GM23338 (cell line): ENCODE results near the gene FRMPD1. TPM values are rescaled to one million over a fixed set of nuclear protein-coding genes. Genes with fewer than 3 reads are reported as not detected.

Source experiments
- ATAC-seq: fragments of 200-7000 bp; cut with Tn5 transposase; 3 replicates; pipeline ENCODE4 v1.9.1; 2020
- DNase-seq: peaks from one replicate; pipeline ENCODE4 v3.0.0-alpha.2; 2015; ENCODE audit warnings: low spot score
- H2AFZ ChIP-seq: fragments of 200-600 bp; sonication (generic); 2 replicates; pipeline ENCODE4 v1.8.0; 2016; ENCODE audit warnings: antibody characterized with exemption, mild to moderate bottlenecking, moderate library complexity
- H3F3A ChIP-seq: fragments of 200-600 bp; sonication (generic); replicated peaks from 2 replicates; pipeline ENCODE4 v1.8.0; 2017; ENCODE audit warnings: antibody characterized with exemption, mixed run types, low read depth
- H3K27ac ChIP-seq: fragments of 200-600 bp; sonication (generic); 2 replicates; pipeline ENCODE4 v1.6.1; 2016; ENCODE audit warnings: low read depth
- H3K27me3 ChIP-seq: fragments of 200-600 bp; sonication (generic); 2 replicates; pipeline ENCODE4 v1.8.0; 2016; ENCODE audit warnings: mild to moderate bottlenecking, mixed run types, moderate library complexity; ENCODE audit not compliant: insufficient read depth
- H3K36me3 ChIP-seq: fragments of 200-600 bp; sonication (generic); 2 replicates; pipeline ENCODE4 v1.8.0; 2016; ENCODE audit warnings: mild to moderate bottlenecking; ENCODE audit not compliant: insufficient read depth
- H3K4me1 ChIP-seq: fragments of 200-600 bp; sonication (generic); 2 replicates; pipeline ENCODE4 v1.8.0; 2016; ENCODE audit warnings: mild to moderate bottlenecking, moderate library complexity; ENCODE audit not compliant: insufficient read depth
- H3K4me2 ChIP-seq: fragments of 200-600 bp; sonication (generic); 2 replicates; pipeline ENCODE4 v1.7.1; 2017; ENCODE audit warnings: mixed run types
- H3K4me3 ChIP-seq: fragments of 200-600 bp; sonication (generic); 2 replicates; pipeline ENCODE4 v1.6.1; 2016; ENCODE audit warnings: mixed run types
- H3K79me2 ChIP-seq: fragments of 200-600 bp; sonication (generic); replicated peaks from 2 replicates; pipeline ENCODE4 v1.8.0; 2017; ENCODE audit warnings: mild to moderate bottlenecking; ENCODE audit not compliant: insufficient read depth
- H3K9me2 ChIP-seq: fragments of 200-600 bp; sonication (generic); 2 replicates; pipeline ENCODE4 v1.8.0; 2017; ENCODE audit not compliant: insufficient read depth
- H4K20me1 ChIP-seq: fragments of 200-600 bp; sonication (generic); replicated peaks from 2 replicates; pipeline ENCODE4 v1.8.0; 2017; ENCODE audit warnings: mild to moderate bottlenecking; ENCODE audit not compliant: insufficient read depth
- H3K27ac Mint-ChIP-seq: 2 replicates; pipeline ENCODE4 v1.8.0; 2020; ENCODE audit warnings: inconsistent platforms, mild to moderate bottlenecking, moderate library complexity, mixed read lengths
- H3K27me3 Mint-ChIP-seq: 3 replicates; pipeline ENCODE4 v1.8.0; 2022; ENCODE audit warnings: low read depth, mild to moderate bottlenecking, moderate library complexity, mixed read lengths, inconsistent platforms; ENCODE audit not compliant: insufficient read depth, poor library complexity
- H3K36me3 Mint-ChIP-seq: 3 replicates; pipeline ENCODE4 v1.8.0; 2021; ENCODE audit warnings: low read depth, mild to moderate bottlenecking, inconsistent platforms, moderate library complexity, mixed read lengths
- H3K4me1 Mint-ChIP-seq: 3 replicates; pipeline ENCODE4 v1.8.0; 2020; ENCODE audit warnings: mild to moderate bottlenecking, inconsistent platforms, mixed read lengths
- H3K4me3 Mint-ChIP-seq: 3 replicates; pipeline ENCODE4 v1.8.0; 2021; ENCODE audit warnings: moderate library complexity, mild to moderate bottlenecking, inconsistent platforms, mixed read lengths
- H3K9me3 Mint-ChIP-seq: 3 replicates; pipeline ENCODE4 v1.8.0; 2020; ENCODE audit warnings: moderate library complexity, mild to moderate bottlenecking, inconsistent platforms, mixed read lengths
- CREB1 ChIP-seq: fragments of 250-450 bp; sonication (Bioruptor Pico); IDR thresholded peaks from 2 replicates; pipeline ENCODE4 v1.5.0; 2020; ENCODE audit warnings: low read depth, mild to moderate bottlenecking, moderate library complexity
- CTCF ChIP-seq, 2 experiments: fragments of 200-600 bp in 1 of 2; sonication (generic) in 1 of 2; conservative IDR thresholded peaks; 2 replicates each; pipeline versions ENCODE4 v1.5.1 to v1.6.1; 2016 to 2017; ENCODE audit warnings: antibody characterized with exemption in 2 of 2, low read depth in 2 of 2, mild to moderate bottlenecking in 2 of 2, moderate library complexity in 1 of 2
- ETS1 ChIP-seq: IDR thresholded peaks from 2 replicates; pipeline ENCODE4 v1.6.1; 2016; ENCODE audit warnings: antibody characterized with exemption
- EZH2 ChIP-seq: fragments of 200-600 bp; sonication (generic); IDR thresholded peaks from one replicate; pipeline ENCODE4 v1.8.0; 2017; ENCODE audit warnings: antibody characterized with exemption, mild to moderate bottlenecking, low read depth; ENCODE audit not compliant: unreplicated experiment
- EZH2phosphoT487 ChIP-seq: fragments of 200-600 bp; sonication (generic); IDR thresholded peaks from one replicate; pipeline ENCODE4 v1.8.1; 2018; ENCODE audit warnings: antibody characterized with exemption; ENCODE audit not compliant: unreplicated experiment
- JUNB ChIP-seq: IDR thresholded peaks from one replicate; pipeline ENCODE4 v1.6.1; 2016; ENCODE audit warnings: antibody characterized with exemption; ENCODE audit not compliant: unreplicated experiment
- NANOG ChIP-seq: IDR thresholded peaks from 2 replicates; pipeline ENCODE4 v1.6.1; 2016; ENCODE audit warnings: antibody characterized with exemption, borderline replicate concordance
- POLR2AphosphoS5 ChIP-seq: IDR thresholded peaks from 2 replicates; pipeline ENCODE4 v1.6.1; 2016; ENCODE audit warnings: antibody characterized with exemption, low read depth
- REST ChIP-seq: IDR thresholded peaks from one replicate; pipeline ENCODE4 v1.6.1; 2018; ENCODE audit warnings: antibody characterized with exemption; ENCODE audit not compliant: unreplicated experiment
- STAT1 ChIP-seq: IDR thresholded peaks from one replicate; pipeline ENCODE4 v1.6.1; 2016; ENCODE audit warnings: antibody characterized with exemption; ENCODE audit not compliant: unreplicated experiment
- ZNF114 ChIP-seq: fragments of 250-450 bp; sonication (Bioruptor Pico); IDR thresholded peaks from 2 replicates; pipeline ENCODE4 v1.5.0; 2020; ENCODE audit warnings: mild to moderate bottlenecking, moderate library complexity
- ZNF331 ChIP-seq: fragments of 250-450 bp; sonication (Bioruptor Pico); IDR thresholded peaks from 2 replicates; pipeline ENCODE4 v1.5.0; 2020; ENCODE audit warnings: low read depth, mild to moderate bottlenecking, moderate library complexity
- polyA plus RNA-seq: library from polyadenylated mRNA; unstranded; fragments of >200 nt; fragmentation: Nextera tagmentation; extraction: Ambion mirVana; gene quantifications from 2 replicates; pipeline ENCODE4 v1.2.1, GENCODE V29; 2016
- total RNA-seq: library from RNA; depleted of rRNA; stranded (reverse); fragments of >200 nt; shearing (Covaris generic); gene quantifications from 2 replicates; pipeline ENCODE4 v1.2.3, GENCODE V29; 2014

The FRMPD1 gene
- total and polyA plus RNA-seq, 2 experiments from 2014 or later: 0.23 to 0.63 TPM

- no peaks in the 10 kb centered on the region for H3F3A ChIP-seq
- no peak; the same call in 2 of the 3 replicates for ATAC-seq
- no peaks in the 10 kb centered on the region for H3K79me2 ChIP-seq
- peaks cover 1% of the 10 kb centered on the region for H3K27me3 Mint-ChIP-seq
- H3K27me3 ChIP-seq: no peaks in the 10 kb centered on the region
- H3K4me1 ChIP-seq: no peaks in the 10 kb centered on the region
- H3K4me2 ChIP-seq: no peak overlapping the region
- peaks cover 2% of the 10 kb centered on the region; the same call in 1 of the 3 replicates for H3K4me1 Mint-ChIP-seq
- H3K27ac ChIP-seq: no peak overlapping the region
- H4K20me1 ChIP-seq: no peaks in the 10 kb centered on the region
- H3K36me3 Mint-ChIP-seq: no peaks in the 10 kb centered on the region
- H3K4me3 ChIP-seq: no peak overlapping the region
- H3K9me3 Mint-ChIP-seq: no peaks in the 10 kb centered on the region
- H3K4me3 Mint-ChIP-seq: no peak overlapping the region
- H3K9me2 ChIP-seq: no peaks in the 10 kb centered on the region
- H2AFZ ChIP-seq: peak overlapping the region; percentile 66
- H3K36me3 ChIP-seq: no peaks in the 10 kb centered on the region
- H3K27ac Mint-ChIP-seq: no peak overlapping the region
- TF ChIP-seq ZNF331 (CRISPR knock-in tag) (no peak), NANOG (no peak), POLR2AphosphoS5 (no peak), ZNF114 (CRISPR knock-in tag) (no peak), CREB1 (CRISPR knock-in tag) (no peak), ETS1 (no peak), REST (no peak), STAT1 (no peak), EZH2 (no peak), JUNB (no peak), CTCF (conservative IDR thresholded peaks at IDR 0.05; ENCODE audit: low read depth in 2 of 2) (no peak), EZH2phosphoT487 (no peak)
- DNase-seq: no peak
Measured at GRCh38 chr9:37746448-37747270, 95.9 kb downstream of the FRMPD1 start.
